A375 (cell line): ENCODE results near the gene TOP1. TPM values are rescaled to one million over a fixed set of nuclear protein-coding genes. Genes with fewer than 3 reads are reported as not detected.
A peak's percentile ranks its signal among the peaks of the same experiment; 100 is the strongest.

Experiments
- small RNA-seq: library from RNA; depleted of rRNA; stranded (forward); fragments of <200 nt; gene quantifications from one replicate; pipeline ENCODE3, GENCODE V24; 2014
- total RNA-seq: library from RNA; depleted of rRNA; stranded (reverse); fragments of >200 nt; shearing (Covaris generic); gene quantifications from 2 replicates; pipeline ENCODE4 v1.2.3, GENCODE V29; 2014; rRNA removed

TOP1 gene
- 38.8 and 42.3 TPM in 2 replicates for total RNA-seq

DNA sequence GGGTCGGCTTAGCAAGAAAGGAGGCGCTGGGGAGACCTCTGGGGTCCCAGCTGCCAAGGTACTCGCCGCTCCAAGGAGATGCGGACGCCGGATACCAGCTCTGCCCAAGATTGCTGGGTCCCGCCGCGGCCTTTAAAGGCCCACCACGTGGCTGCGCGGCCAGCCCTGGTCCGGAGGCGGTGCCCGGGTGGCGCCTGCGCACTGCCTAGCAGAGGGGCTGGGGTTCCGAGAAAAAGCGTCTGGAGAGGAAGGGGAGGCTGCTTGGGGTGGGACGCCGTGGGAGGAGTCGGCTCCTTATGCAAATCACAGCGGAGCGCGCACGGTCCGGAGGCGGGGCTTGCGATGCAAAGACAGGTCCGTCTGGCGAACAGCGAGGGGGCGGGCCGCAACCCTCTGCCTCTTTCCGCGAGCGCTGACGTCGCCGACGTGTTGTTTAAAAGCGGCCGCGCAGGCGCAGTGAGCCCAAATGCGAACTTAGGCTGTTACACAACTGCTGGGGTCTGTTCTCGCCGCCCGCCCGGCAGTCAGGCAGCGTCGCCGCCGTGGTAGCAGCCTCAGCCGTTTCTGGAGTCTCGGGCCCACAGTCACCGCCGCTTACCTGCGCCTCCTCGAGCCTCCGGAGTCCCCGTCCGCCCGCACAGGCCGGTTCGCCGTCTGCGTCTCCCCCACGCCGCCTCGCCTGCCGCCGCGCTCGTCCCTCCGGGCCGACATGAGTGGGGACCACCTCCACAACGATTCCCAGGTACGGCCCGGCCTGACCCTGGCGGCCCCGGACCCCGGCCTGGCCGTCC lies at the start of gene TOP1:
TOP1 (plus strand) TSS at position 464 of the 791 bp plus-strand sequence; CDS start at position 710, 246 bp downstream.

DNA sequence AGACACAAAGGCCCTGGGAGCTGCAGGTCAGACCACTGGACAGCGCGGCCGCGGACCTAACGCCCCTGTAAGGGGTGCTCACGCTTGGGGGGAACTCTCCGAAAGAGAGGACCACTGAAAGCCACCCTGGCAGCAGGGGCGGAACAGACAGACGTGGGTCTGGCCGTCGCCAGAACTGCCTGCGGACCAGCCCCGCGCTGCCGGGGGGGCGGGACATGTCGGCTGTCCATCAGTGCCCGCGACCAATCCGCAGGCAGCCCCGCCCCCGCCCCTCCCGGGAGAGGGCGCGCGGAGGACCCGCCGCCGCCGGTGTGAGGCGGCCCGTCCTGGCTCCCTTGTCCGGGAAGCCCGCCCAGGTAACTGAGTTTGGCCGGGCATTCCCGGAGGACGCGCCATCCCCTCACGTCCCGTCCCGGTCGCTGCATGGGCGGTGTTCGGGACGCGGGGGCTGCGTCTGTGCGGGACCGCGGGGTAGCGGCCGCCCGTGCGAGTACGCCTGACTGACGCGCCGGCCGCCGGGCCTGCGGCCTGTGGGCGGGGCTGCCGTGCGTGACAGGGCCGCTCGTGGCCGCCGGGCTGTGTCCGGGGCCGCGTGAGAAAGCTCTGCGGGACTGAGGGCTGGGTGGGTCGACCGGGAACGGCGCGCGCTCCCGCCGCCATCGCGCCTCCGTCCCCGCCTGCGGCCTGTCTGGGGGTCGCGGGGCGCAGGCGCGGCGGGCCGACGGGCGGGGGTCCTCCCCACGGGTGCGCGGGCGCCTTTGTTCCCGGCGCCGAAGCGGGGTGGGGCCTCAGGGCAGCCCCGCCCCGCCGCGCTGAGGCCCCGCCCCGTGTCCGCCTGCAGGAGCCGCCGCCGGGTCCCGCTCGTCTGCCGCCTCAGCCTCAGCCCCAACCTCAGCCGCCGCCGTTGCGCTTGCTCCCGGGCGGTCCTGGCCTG lies 108.3 kb downstream of the TOP1 start, which contains the start of gene PLCG1:
PLCG1 (plus strand) TSS at position 864 of the 934 bp plus-strand sequence. CDS start 99 bp downstream, outside the sequence.

Small RNAs within 50 kb of the gene (small RNA-seq; reads per million reads assigned to genes)
- gene MIR6871 (not detected), gene RNU2-52P (2.6 reads per million, percentile 78 among the genes with 10 or more reads in this experiment)

Other genes starting within 250 kb of the TOP1 start
- gene PLCG1, start 108.7 kb downstream of the TOP1 start, total RNA-seq, result 70.0 and 73.9 TPM in 2 replicates